IMR-90 (cell line): Measurements from ENCODE around the gene RASGEF1C. TPM values are rescaled to one million over a fixed set of nuclear protein-coding genes. Genes with fewer than 3 reads are reported as not detected.

Experiments
- ATAC-seq: fragments of 200-7000 bp; cut with Tn5 transposase; 2 replicates; pipeline ENCODE4 v1.9.1; 2020; ENCODE audit warnings: low read depth, mild to moderate bottlenecking, moderate library complexity
- BruUV-seq: library from RNA; stranded (reverse); fragments of 400-500 nt; replicated peaks from 2 replicates; lab custom pipeline; 2021; lab: Mats Ljungman, UMichigan
- CTCF ChIA-PET: fragments of 300-600 bp; formaldehyde crosslinking; extraction: SDS; loops from one replicate; lab custom pipeline; 2021; ENCODE audit warnings: antibody characterized with exemption; lab: Yijun Ruan, JAX
- POLR2A ChIA-PET: fragments of 300-600 bp; sonication (Branson Sonifier 250); formaldehyde crosslinking; loops from one replicate; lab custom pipeline; 2022; ENCODE audit warnings: antibody characterized with exemption; ENCODE audit not compliant: unreplicated experiment; lab: Charles Lee
- DNase-seq: peaks from one replicate; pipeline ENCODE4 v3.0.0; 2013
- H2AFZ ChIP-seq: replicated peaks from 2 replicates; pipeline ENCODE3; 2013; ENCODE audit warnings: low read length, mild to moderate bottlenecking; ENCODE audit not compliant: poor library complexity
- H2AK5ac ChIP-seq: 2 replicates; pipeline ENCODE4 v1.6.1; 2013; ENCODE audit warnings: low read depth, low read length, inconsistent platforms
- H2AK9ac ChIP-seq: replicated peaks from 2 replicates; pipeline ENCODE3; 2013; ENCODE audit warnings: mild to moderate bottlenecking, low read depth, low read length, moderate library complexity; ENCODE audit not compliant: poor library complexity
- H2BK120ac ChIP-seq: 2 replicates; pipeline ENCODE4 v1.6.1; 2013; ENCODE audit warnings: low read depth, low read length, inconsistent platforms
- H2BK15ac ChIP-seq: 3 replicates; pipeline ENCODE4 v1.6.1; 2013; ENCODE audit warnings: low read depth, low read length, inconsistent platforms
- H2BK20ac ChIP-seq: 2 replicates; pipeline ENCODE4 v1.6.1; 2013; ENCODE audit warnings: low read depth, mild to moderate bottlenecking, inconsistent platforms, low read length, moderate library complexity
- H2BK5ac ChIP-seq: 2 replicates; pipeline ENCODE4 v1.6.1; 2013; ENCODE audit warnings: mild to moderate bottlenecking, low read depth, low read length, inconsistent platforms; ENCODE audit not compliant: poor library complexity, severe bottlenecking
- H3K14ac ChIP-seq: replicated peaks from 2 replicates; pipeline ENCODE4 v1.6.1; 2013; ENCODE audit warnings: low read depth, low read length, inconsistent platforms
- H3K18ac ChIP-seq: 2 replicates; pipeline ENCODE4 v1.6.1; 2013; ENCODE audit warnings: low read depth, low read length, control low read depth
- H3K23ac ChIP-seq: 2 replicates; pipeline ENCODE4 v1.6.1; 2013; ENCODE audit warnings: low read depth, low read length, inconsistent platforms
- H3K27ac ChIP-seq: 2 replicates; pipeline ENCODE4 v1.5.1; 2013; ENCODE audit warnings: mild to moderate bottlenecking, control low read depth, low read length; ENCODE audit not compliant: insufficient read depth
- H3K27me3 ChIP-seq: 2 replicates; pipeline ENCODE4 v1.6.1; 2013; ENCODE audit warnings: low read length; ENCODE audit not compliant: control insufficient read depth, insufficient read depth
- H3K36me3 ChIP-seq: 2 replicates; pipeline ENCODE4 v1.6.1; 2013; ENCODE audit warnings: low read length, mixed read lengths; ENCODE audit not compliant: control insufficient read depth, insufficient read depth
- H3K4ac ChIP-seq: 2 replicates; pipeline ENCODE4 v1.6.1; 2013; ENCODE audit warnings: low read depth, low read length, inconsistent platforms
- H3K4me1 ChIP-seq: 2 replicates; pipeline ENCODE4 v1.6.1; 2013; ENCODE audit warnings: low read length, mixed read lengths; ENCODE audit not compliant: control insufficient read depth, insufficient read depth
- H3K4me2 ChIP-seq: 2 replicates; pipeline ENCODE4 v1.6.1; 2013; ENCODE audit warnings: low read depth, mild to moderate bottlenecking, control low read depth, low read length, moderate library complexity
- H3K4me3 ChIP-seq: 2 replicates; pipeline ENCODE4 v1.5.1; 2013; ENCODE audit warnings: low read depth, mild to moderate bottlenecking, control low read depth, low read length, moderate library complexity; ENCODE audit not compliant: insufficient read depth
- H3K56ac ChIP-seq: 2 replicates; pipeline ENCODE4 v1.6.1; 2013; ENCODE audit warnings: low read length, inconsistent platforms; ENCODE audit not compliant: insufficient read depth; ENCODE audit errors: extremely low read depth
- H3K79me1 ChIP-seq, 2 experiments: 2 replicates each; pipeline ENCODE4 v1.6.1; 2013; ENCODE audit warnings: low read length in 2 of 2, inconsistent platforms in 1 of 2, low read depth in 1 of 2
- H3K9ac ChIP-seq: 2 replicates; pipeline ENCODE4 v1.6.1; 2013; ENCODE audit warnings: low read depth, low read length, control low read depth
- H3K9me1 ChIP-seq: 2 replicates; pipeline ENCODE4 v1.6.1; 2013; ENCODE audit warnings: low read length, inconsistent platforms; ENCODE audit not compliant: insufficient read depth
- H3K9me3 ChIP-seq: 2 replicates; pipeline ENCODE4 v1.6.1; 2013; ENCODE audit warnings: low read length; ENCODE audit not compliant: control insufficient read depth, insufficient read depth
- H4K20me1 ChIP-seq: 2 replicates; pipeline ENCODE4 v1.6.1; 2013; ENCODE audit warnings: low read length, inconsistent platforms; ENCODE audit not compliant: insufficient read depth
- H4K5ac ChIP-seq: 2 replicates; pipeline ENCODE4 v1.6.1; 2013; ENCODE audit warnings: mild to moderate bottlenecking, low read depth, low read length, control low read depth
- H4K8ac ChIP-seq, 2 experiments: 2 replicates each; pipeline ENCODE4 v1.6.1; 2013; ENCODE audit warnings: low read depth in 2 of 2, low read length in 2 of 2, control low read depth in 1 of 2, inconsistent platforms in 1 of 2
- H4K91ac ChIP-seq: 2 replicates; pipeline ENCODE4 v1.6.1; 2013; ENCODE audit warnings: low read depth, low read length, inconsistent platforms; ENCODE audit not compliant: insufficient read depth
- BHLHE40 ChIP-seq: fragments of 150-350 bp; IDR thresholded peaks from 2 replicates; pipeline ENCODE4 v1.6.1; 2016; ENCODE audit warnings: mild to moderate bottlenecking, low read depth, low read length
- CEBPB ChIP-seq: IDR thresholded peaks from 2 replicates; pipeline ENCODE4 v1.6.1; 2012; ENCODE audit warnings: low read depth, low read length, improper control_type of control experiment
- CTCF ChIP-seq: conservative IDR thresholded peaks from 2 replicates; pipeline ENCODE4 v1.5.1; 2012; ENCODE audit warnings: mild to moderate bottlenecking, low read depth, low read length, improper control_type of control experiment
- ELK1 ChIP-seq: fragments of 150-350 bp; IDR thresholded peaks from 2 replicates; pipeline ENCODE4 v1.6.1; 2016; ENCODE audit warnings: low read depth, mild to moderate bottlenecking, low read length, moderate library complexity, borderline replicate concordance
- FOS ChIP-seq: fragments of 150-350 bp; IDR thresholded peaks from 2 replicates; pipeline ENCODE4 v1.6.1; 2016; ENCODE audit warnings: low read depth, low read length
- MAFK ChIP-seq: IDR thresholded peaks from 2 replicates; pipeline ENCODE4 v1.6.1; 2012; ENCODE audit warnings: low read depth, low read length, improper control_type of control experiment
- MAZ ChIP-seq: IDR thresholded peaks from 2 replicates; pipeline ENCODE4 v1.6.1; 2012; ENCODE audit warnings: low read depth, mild to moderate bottlenecking, low read length, improper control_type of control experiment, moderate library complexity, borderline replicate concordance
- MXI1 ChIP-seq: IDR thresholded peaks from 2 replicates; pipeline ENCODE4 v1.6.1; 2012; ENCODE audit warnings: low read depth, mild to moderate bottlenecking, low read length, moderate library complexity, borderline replicate concordance
- NFE2L2 ChIP-seq: fragments of 150-350 bp; IDR thresholded peaks from 2 replicates; pipeline ENCODE4 v1.6.1; 2016; ENCODE audit warnings: low read depth, mild to moderate bottlenecking, low read length
- RAD21 ChIP-seq: IDR thresholded peaks from 2 replicates; pipeline ENCODE4 v1.6.1; 2012; ENCODE audit warnings: low read length, improper control_type of control experiment
- RCOR1 ChIP-seq: IDR thresholded peaks from 2 replicates; pipeline ENCODE4 v1.6.1; 2012; ENCODE audit warnings: mild to moderate bottlenecking, low read length, improper control_type of control experiment; ENCODE audit not compliant: insufficient replicate concordance
- RFX5 ChIP-seq: IDR thresholded peaks from 2 replicates; pipeline ENCODE4 v1.8.0; 2012; ENCODE audit warnings: low read depth, mild to moderate bottlenecking, low read length, moderate library complexity
- USF2 ChIP-seq: fragments of 150-350 bp; IDR thresholded peaks from 2 replicates; pipeline ENCODE4 v1.6.1; 2017; ENCODE audit warnings: mild to moderate bottlenecking, antibody characterized with exemption, low read length, low read depth
- WGBS, 2 experiments: methylation state at CpG; one replicate each; pipeline versions ENCODE4 v1.1.5 to v1.1.7; 2013; ENCODE audit warnings: missing lambda C conversion rate in 2 of 2; ENCODE audit not compliant: insufficient read length in 1 of 2; ENCODE audit errors: extremely low coverage in 2 of 2; 5-methylcytosine and 5-hydroxymethylcytosine counted together
- dilution Hi-C: fragments of 300-500 bp; cut with HindIII; formaldehyde crosslinking; loops from one replicate; pipeline ENCODE4 v1.14.3; 2018; ENCODE audit warnings: low sequenced_read_pairs; ENCODE audit not compliant: unreplicated experiment
- in situ Hi-C: fragments of 300-500 bp; cut with MboI; formaldehyde crosslinking; loops from 3 replicates; pipeline ENCODE4 v1.14.3; 2019; ENCODE audit warnings: low sequenced_read_pairs, inconsistent platforms, mixed read lengths
- intact Hi-C: fragments of 100-400 bp; cut with micrococcal nuclease; formaldehyde crosslinking; loops from 2 replicates; pipeline ENCODE4 v1.10.0; 2022
- polyA plus RNA-seq, 3 experiments: library from polyadenylated mRNA; depleted of rRNA; stranded (reverse); fragments of >200 nt; gene quantifications; 2 replicates each; pipeline ENCODE4 v1.2.3, GENCODE V29; 2012; ENCODE audit warnings: low replicate concordance in 1 of 3
- total RNA-seq: library from RNA; depleted of rRNA; stranded (reverse); fragments of >200 nt; gene quantifications from 2 replicates; pipeline ENCODE4 v1.2.3, GENCODE V29; 2012

The RASGEF1C gene
- total and polyA plus RNA-seq, 2 of the 4 experiments (the other 2 are of a cell fraction) = not detected

GRCh38 chr5:180071531-180072255 lies 137.3 kb downstream of the RASGEF1C start, which contains the start of gene RNF130:
TSS of gene RNF130 (minus strand) at chr5:180071759. CDS start at chr5:180071702, 57 bp downstream.
- Histone ChIP-seq H3K18ac (peak within 1 kb of the TSS; percentile 84), H2BK120ac (peak within 1 kb of the TSS; percentile 86), H3K36me3 (no peaks in the 10 kb centered on the region), H3K4me3 (peak within 1 kb of the TSS; percentile 93), H4K8ac (peak within 1 kb of the TSS; percentile 59 to 90), H4K20me1 (peaks cover 11% of the 10 kb centered on the region; the same call in 1 of the 2 replicates), H2BK20ac (peak within 1 kb of the TSS; percentile 41; the same call in 1 of the 2 replicates), H3K79me1 (peaks cover 21 to 33% of the 10 kb centered on the region in 2 experiments), H3K9me3 (peaks cover 3% of the 10 kb centered on the region; the same call in 1 of the 2 replicates), H3K23ac (peak within 1 kb of the TSS; percentile 76), H2BK15ac (peak within 1 kb of the TSS; percentile 51; the same call in 1 of the 3 replicates), H4K91ac (peak within 1 kb of the TSS; percentile 94), H2AK9ac (peak within 1 kb of the TSS; percentile 98), H3K56ac (peak within 1 kb of the TSS; percentile 42; the same call in 1 of the 2 replicates), H3K14ac (peak within 1 kb of the TSS; percentile 0; the same call in 1 of the 2 replicates), H3K4me2 (peak within 1 kb of the TSS; percentile 77), H2AK5ac (peak within 1 kb of the TSS; percentile 86), H2BK5ac (peak within 1 kb of the TSS; percentile 97), H3K9ac (peak within 1 kb of the TSS; percentile 92), H3K9me1 (peaks cover 8% of the 10 kb centered on the region; the same call in 1 of the 2 replicates), H3K27ac (peak within 1 kb of the TSS; percentile 99), H3K4me1 (peaks cover 8% of the 10 kb centered on the region), H3K4ac (peak within 1 kb of the TSS; percentile 94), H4K5ac (peak within 1 kb of the TSS; percentile 93), H2AFZ (peak within 1 kb of the TSS; percentile 99), H3K27me3 (no peaks in the 10 kb centered on the region)
- ChIA-PET POLR2A (no interaction called here), CTCF (no interaction called here)
- 4% methylated on average over 20 of the region's 113 CpGs; no CpG with 5 or more reads in 1 of the 2 experiments for whole genome bisulfite sequencing, 2 experiments
- ATAC-seq = peak; percentile 85
- peak; percentile 88 for DNase-seq
- dilution Hi-C loops = no loop called here
- BruUV-seq = no TSS peak
- intact Hi-C loops = loop anchor here (5.0 kb wide), 1 partner anchor 164 kb away; the partner anchor contains the start of gene TBC1D9B
- in situ Hi-C loops = no loop called here
- TF ChIP-seq CEBPB = no peak
- TF ChIP-seq ELK1 = no peak
- peak; percentile 76; the same call in 1 of the 2 replicates for TF ChIP-seq MAZ
- TF ChIP-seq MXI1 = 0 out of 2 replicates have a peak, but pooled peaks have one; percentile 24
- TF ChIP-seq FOS = no peak
- TF ChIP-seq USF2 = no peak; the same call in 1 of the 2 replicates
- TF ChIP-seq RAD21 = no peak
- TF ChIP-seq CTCF = no peak; the same call in 1 of the 2 replicates
- no peak for TF ChIP-seq RFX5
- TF ChIP-seq MAFK = no peak
- peak; percentile 32 for TF ChIP-seq RCOR1
- no peak for TF ChIP-seq NFE2L2
- peak; percentile 87 for TF ChIP-seq BHLHE40
